Bone marrow (tissue), 2 donors: ENCODE measurements around the gene CLNK.

Experiments used
- DNase-seq, 2 donors: peaks; one replicate each; lab custom pipeline; 2025; lab: John Stamatoyannopoulos, UW

The CLNK gene

GRCh38 chr4:10701161-10701560 lies 16.6 kb upstream of the CLNK start:
- DNase-seq, result no peak

GRCh38 chr4:10698172-10698571 lies 13.6 kb upstream of the CLNK start:
- no peak for DNase-seq

GRCh38 chr4:10697086-10697485 lies 12.5 kb upstream of the CLNK start:
- DNase-seq, result no peak

GRCh38 chr4:10696253-10696652 lies 11.7 kb upstream of the CLNK start:
- no peak for DNase-seq

- no peak for DNase-seq
Measured at GRCh38 chr4:10694828-10695209, 10.3 kb upstream of the CLNK start.

GRCh38 chr4:10694151-10694827 lies 9.7 kb upstream of the CLNK start:
- DNase-seq, result no peak

GRCh38 chr4:10691651-10692050 lies 7.1 kb upstream of the CLNK start:
- no peak for DNase-seq

GRCh38 chr4:10690185-10690907 lies 5.8 kb upstream of the CLNK start:
- DNase-seq, result peak in 1 of 2 donors; percentile 60

GRCh38 chr4:10688846-10689245 lies 4.3 kb upstream of the CLNK start:
- DNase-seq, result peak in 1 of 2 donors; percentile 39

GRCh38 chr4:10688022-10688421 lies 3.5 kb upstream of the CLNK start:
- no peak for DNase-seq

- DNase-seq, result no peak
Measured at GRCh38 chr4:10687526-10687925, 3.0 kb upstream of the CLNK start.

- no peak for DNase-seq
Measured at GRCh38 chr4:10682397-10682796, 2.2 kb downstream of the CLNK start.

GRCh38 chr4:10677796-10678497 lies 6.6 kb downstream of the CLNK start:
- DNase-seq, result peak in 1 of 2 donors; percentile 8

GRCh38 chr4:10673817-10674369 lies 10.7 kb downstream of the CLNK start:
- no peak for DNase-seq

GRCh38 chr4:10672379-10672778 lies 12.2 kb downstream of the CLNK start:
- DNase-seq, result no peak

- no peak for DNase-seq
Measured at GRCh38 chr4:10671799-10672198, 12.8 kb downstream of the CLNK start.

- DNase-seq, result peak in 1 of 2 donors; percentile 99
Measured at GRCh38 chr4:10671366-10671765, 13.2 kb downstream of the CLNK start.

- DNase-seq, result no peak
Measured at GRCh38 chr4:10670321-10670720, 14.2 kb downstream of the CLNK start.

GRCh38 chr4:10667701-10668326 lies 16.8 kb downstream of the CLNK start:
- DNase-seq, result no peak

- no peak for DNase-seq
Measured at GRCh38 chr4:10666616-10667015, 18.0 kb downstream of the CLNK start.

GRCh38 chr4:10664408-10664807 lies 20.2 kb downstream of the CLNK start:
- peak in 1 of 2 donors; percentile 94 for DNase-seq

- no peak for DNase-seq
Measured at GRCh38 chr4:10662937-10663336, 21.6 kb downstream of the CLNK start.
